ENCODE results near the gene RABGEF1.
"Not testable (repeated sequence)": the region's sequence is repeated elsewhere in the genome, so short reads cannot be mapped to it uniquely, and the experiment has no call there.

DNA sequence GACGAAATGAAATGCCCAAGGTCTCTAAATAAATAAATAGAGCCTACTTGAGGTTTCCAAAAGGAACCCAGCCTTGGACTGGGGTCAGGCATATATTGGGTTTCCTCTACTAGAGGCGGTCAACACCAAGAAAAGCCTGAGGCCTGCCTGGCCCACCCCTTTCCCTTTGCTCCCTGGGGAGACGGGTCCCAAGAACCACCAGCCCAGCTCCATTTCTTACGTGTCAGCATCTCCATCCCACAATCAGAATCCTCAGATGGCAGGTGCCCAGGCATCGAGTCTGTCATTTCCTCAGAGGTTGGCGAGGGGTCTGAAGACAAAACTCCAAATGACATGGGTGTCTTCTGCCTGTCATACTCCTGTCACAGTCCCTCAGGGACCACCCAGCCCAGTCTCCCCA lies 90.4 kb downstream of the RABGEF1 start:
- TF ChIP-seq, protein P1, sequence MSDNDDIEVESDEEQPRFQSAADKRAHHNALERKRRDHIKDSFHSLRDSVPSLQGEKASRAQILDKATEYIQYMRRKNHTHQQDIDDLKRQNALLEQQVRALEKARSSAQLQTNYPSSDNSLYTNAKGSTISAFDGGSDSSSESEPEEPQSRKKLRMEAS (IDR thresholded peaks at IDR 0.05) = not testable (repeated sequence)
- TF ChIP-seq, protein P2, sequence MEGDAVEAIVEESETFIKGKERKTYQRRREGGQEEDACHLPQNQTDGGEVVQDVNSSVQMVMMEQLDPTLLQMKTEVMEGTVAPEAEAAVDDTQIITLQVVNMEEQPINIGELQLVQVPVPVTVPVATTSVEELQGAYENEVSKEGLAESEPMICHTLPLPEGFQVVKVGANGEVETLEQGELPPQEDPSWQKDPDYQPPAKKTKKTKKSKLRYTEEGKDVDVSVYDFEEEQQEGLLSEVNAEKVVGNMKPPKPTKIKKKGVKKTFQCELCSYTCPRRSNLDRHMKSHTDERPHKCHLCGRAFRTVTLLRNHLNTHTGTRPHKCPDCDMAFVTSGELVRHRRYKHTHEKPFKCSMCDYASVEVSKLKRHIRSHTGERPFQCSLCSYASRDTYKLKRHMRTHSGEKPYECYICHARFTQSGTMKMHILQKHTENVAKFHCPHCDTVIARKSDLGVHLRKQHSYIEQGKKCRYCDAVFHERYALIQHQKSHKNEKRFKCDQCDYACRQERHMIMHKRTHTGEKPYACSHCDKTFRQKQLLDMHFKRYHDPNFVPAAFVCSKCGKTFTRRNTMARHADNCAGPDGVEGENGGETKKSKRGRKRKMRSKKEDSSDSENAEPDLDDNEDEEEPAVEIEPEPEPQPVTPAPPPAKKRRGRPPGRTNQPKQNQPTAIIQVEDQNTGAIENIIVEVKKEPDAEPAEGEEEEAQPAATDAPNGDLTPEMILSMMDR (IDR thresholded peaks at IDR 0.05; ENCODE audit: low read depth, low read length, missing input control) = not testable (repeated sequence)
- not testable (repeated sequence) for TF ChIP-seq HNF4G (IDR thresholded peaks at IDR 0.05); SP1 (IDR thresholded peaks at IDR 0.05); TAF1 (conservative IDR thresholded peaks at IDR 0.05); GABPA (IDR thresholded peaks at IDR 0.05 in 1 of 2, conservative IDR thresholded peaks at IDR 0.05 in 1 of 2); RXRA (IDR thresholded peaks at IDR 0.05); HNF4A (conservative IDR thresholded peaks at IDR 0.05)
- TF ChIP-seq, protein P3, sequence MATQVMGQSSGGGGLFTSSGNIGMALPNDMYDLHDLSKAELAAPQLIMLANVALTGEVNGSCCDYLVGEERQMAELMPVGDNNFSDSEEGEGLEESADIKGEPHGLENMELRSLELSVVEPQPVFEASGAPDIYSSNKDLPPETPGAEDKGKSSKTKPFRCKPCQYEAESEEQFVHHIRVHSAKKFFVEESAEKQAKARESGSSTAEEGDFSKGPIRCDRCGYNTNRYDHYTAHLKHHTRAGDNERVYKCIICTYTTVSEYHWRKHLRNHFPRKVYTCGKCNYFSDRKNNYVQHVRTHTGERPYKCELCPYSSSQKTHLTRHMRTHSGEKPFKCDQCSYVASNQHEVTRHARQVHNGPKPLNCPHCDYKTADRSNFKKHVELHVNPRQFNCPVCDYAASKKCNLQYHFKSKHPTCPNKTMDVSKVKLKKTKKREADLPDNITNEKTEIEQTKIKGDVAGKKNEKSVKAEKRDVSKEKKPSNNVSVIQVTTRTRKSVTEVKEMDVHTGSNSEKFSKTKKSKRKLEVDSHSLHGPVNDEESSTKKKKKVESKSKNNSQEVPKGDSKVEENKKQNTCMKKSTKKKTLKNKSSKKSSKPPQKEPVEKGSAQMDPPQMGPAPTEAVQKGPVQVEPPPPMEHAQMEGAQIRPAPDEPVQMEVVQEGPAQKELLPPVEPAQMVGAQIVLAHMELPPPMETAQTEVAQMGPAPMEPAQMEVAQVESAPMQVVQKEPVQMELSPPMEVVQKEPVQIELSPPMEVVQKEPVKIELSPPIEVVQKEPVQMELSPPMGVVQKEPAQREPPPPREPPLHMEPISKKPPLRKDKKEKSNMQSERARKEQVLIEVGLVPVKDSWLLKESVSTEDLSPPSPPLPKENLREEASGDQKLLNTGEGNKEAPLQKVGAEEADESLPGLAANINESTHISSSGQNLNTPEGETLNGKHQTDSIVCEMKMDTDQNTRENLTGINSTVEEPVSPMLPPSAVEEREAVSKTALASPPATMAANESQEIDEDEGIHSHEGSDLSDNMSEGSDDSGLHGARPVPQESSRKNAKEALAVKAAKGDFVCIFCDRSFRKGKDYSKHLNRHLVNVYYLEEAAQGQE (IDR thresholded peaks at IDR 0.05) = not testable (repeated sequence)
